ENCODE measurements around the gene KIZ.

- TF ChIP-seq, protein P1, sequence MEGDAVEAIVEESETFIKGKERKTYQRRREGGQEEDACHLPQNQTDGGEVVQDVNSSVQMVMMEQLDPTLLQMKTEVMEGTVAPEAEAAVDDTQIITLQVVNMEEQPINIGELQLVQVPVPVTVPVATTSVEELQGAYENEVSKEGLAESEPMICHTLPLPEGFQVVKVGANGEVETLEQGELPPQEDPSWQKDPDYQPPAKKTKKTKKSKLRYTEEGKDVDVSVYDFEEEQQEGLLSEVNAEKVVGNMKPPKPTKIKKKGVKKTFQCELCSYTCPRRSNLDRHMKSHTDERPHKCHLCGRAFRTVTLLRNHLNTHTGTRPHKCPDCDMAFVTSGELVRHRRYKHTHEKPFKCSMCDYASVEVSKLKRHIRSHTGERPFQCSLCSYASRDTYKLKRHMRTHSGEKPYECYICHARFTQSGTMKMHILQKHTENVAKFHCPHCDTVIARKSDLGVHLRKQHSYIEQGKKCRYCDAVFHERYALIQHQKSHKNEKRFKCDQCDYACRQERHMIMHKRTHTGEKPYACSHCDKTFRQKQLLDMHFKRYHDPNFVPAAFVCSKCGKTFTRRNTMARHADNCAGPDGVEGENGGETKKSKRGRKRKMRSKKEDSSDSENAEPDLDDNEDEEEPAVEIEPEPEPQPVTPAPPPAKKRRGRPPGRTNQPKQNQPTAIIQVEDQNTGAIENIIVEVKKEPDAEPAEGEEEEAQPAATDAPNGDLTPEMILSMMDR (IDR thresholded peaks at IDR 0.05), result no peak
- TF ChIP-seq POLR2A (IDR thresholded peaks at IDR 0.05), result no peak
Observed at GRCh38 chr20:21224217-21224616, 98.3 kb downstream of the KIZ start.
